ENCODE data around the gene PXYLP1. TPM values are rescaled to one million over a fixed set of nuclear protein-coding genes. Genes with fewer than 3 reads are reported as not detected.

PXYLP1 gene
- total and polyA plus RNA-seq, 2 of the 8 experiments (the other 6 are each of a cell fraction or from before 2014, with no cell fraction given), result 19.4 to 20.6 TPM

- WGBS, 2 experiments (ENCODE audit: extremely low coverage in 1 of 2, insufficient coverage in 1 of 2, insufficient read length in 1 of 2, insufficient replicate concordance in 2 of 2, low coverage in 1 of 2, low lambda C conversion rate in 2 of 2, missing lambda C conversion rate in 1 of 2), result 81% methylated on average over 3 of the region's 3 CpGs; no CpG with 5 or more reads in 1 of the 2 experiments
- Histone ChIP-seq H3K36me3 (ENCODE audit: control insufficient read depth in 2 of 4, insufficient read depth in 4 of 4, low read length in 3 of 4) (peaks cover 0 to 14% (median 0%) of the 10 kb centered on the region in 4 experiments; a peak in 2 of 8 replicates), H3K27ac (ENCODE audit: low read depth, low read length) (no peak overlapping the region), H3K56ac (replicated peaks; ENCODE audit: insufficient read length, low read depth, low read length) (no peak overlapping the region), H2AK5ac (ENCODE audit: low read depth, low read length) (no peak overlapping the region), H4K5ac (ENCODE audit: insufficient read length, low read depth, low read length) (no peak overlapping the region), H2BK5ac (ENCODE audit: low read depth, low read length) (no peak overlapping the region), H3K4me1 (replicated peaks in 1 of 4; ENCODE audit: control insufficient read depth in 3 of 4, insufficient read depth in 4 of 4, low read length in 3 of 4) (no peaks in the 10 kb centered on the region), H3K79me1 (ENCODE audit: low read depth, low read length) (no peaks in the 10 kb centered on the region), H3K79me2 (ENCODE audit: control insufficient read depth in 1 of 2, insufficient read depth in 2 of 2, low read length in 2 of 2) (no peaks in the 10 kb centered on the region), H2BK20ac (ENCODE audit: low read length) (no peak overlapping the region), H2BK120ac (replicated peaks; ENCODE audit: low read depth, low read length) (no peak overlapping the region), H3K4me2 (ENCODE audit: insufficient read depth in 1 of 2, low read depth in 2 of 2, low read length in 2 of 2) (no peak overlapping the region), H3K4ac (replicated peaks; ENCODE audit: insufficient read length, low read depth, low read length) (no peak overlapping the region), H3K4me3 (ENCODE audit: extremely low read depth in 1 of 4, insufficient read depth in 2 of 4, low read depth in 3 of 4, low read length in 4 of 4) (no peak overlapping the region), H4K20me1 (replicated peaks in 1 of 2; ENCODE audit: control insufficient read depth in 1 of 2, insufficient read depth in 2 of 2, low read length in 2 of 2) (no peaks in the 10 kb centered on the region), H3K9me3 (ENCODE audit: insufficient read depth in 2 of 2, low read depth in 1 of 2, low read length in 1 of 2) (no peaks in the 10 kb centered on the region), H3K9ac (replicated peaks in 1 of 4; ENCODE audit: extremely low read depth in 1 of 4, low read depth in 3 of 4, low read length in 3 of 4) (no peak overlapping the region), H2BK15ac (ENCODE audit: low read length) (no peak overlapping the region), H4K91ac (replicated peaks; ENCODE audit: insufficient read length, low read length) (no peak overlapping the region), H3K23ac (ENCODE audit: insufficient read length) (no peak overlapping the region), H2AFZ (ENCODE audit: low read length) (no peak overlapping the region), H3K27me3 (replicated peaks in 1 of 4; ENCODE audit: control insufficient read depth in 3 of 4, extremely low read depth in 1 of 4, insufficient read depth in 3 of 4, low read length in 3 of 4) (no peaks in the 10 kb centered on the region), H3K18ac (ENCODE audit: extremely low read depth, low read length) (no peak overlapping the region), H3K23me2 (ENCODE audit: low read depth, low read length) (no peaks in the 10 kb centered on the region), H3K14ac (ENCODE audit: insufficient read length) (no peak overlapping the region), H4K8ac (ENCODE audit: extremely low read depth, insufficient read depth, low read length) (no peak overlapping the region), H2BK12ac (ENCODE audit: low read depth, low read length) (no peak overlapping the region)
- FAIRE-seq, result no peak
- ChIA-PET POLR2A (ENCODE audit: partially characterized antibody) (interaction anchor here (1.7 kb wide), 1 partner anchor 15 kb away, joined by 4 read pairs; no protein-coding TSS in a partner anchor), CTCF (ENCODE audit: partially characterized antibody) (interaction anchor here (1.5 to 2.9 kb wide), 2 partner anchors 10 to 11 kb away, joined by 6 to 8 read pairs; no protein-coding TSS in a partner anchor)
- no peak for DNase-seq (ENCODE audit: low read depth in 1 of 2, low spot score in 2 of 2)
- TF ChIP-seq HDAC2 (IDR thresholded peaks at IDR 0.05; ENCODE audit: borderline replicate concordance in 1 of 2, low read depth in 2 of 2, low read length in 2 of 2) (no peak), RBBP5 (IDR thresholded peaks at IDR 0.05; ENCODE audit: borderline replicate concordance, low read depth, low read length) (no peak), POU5F1 (IDR thresholded peaks at IDR 0.05; ENCODE audit: low read depth, low read length) (no peak), ATF2 (IDR thresholded peaks at IDR 0.05; ENCODE audit: low read length) (no peak), EZH2 (IDR thresholded peaks at IDR 0.05; ENCODE audit: low read depth, low read length, severe bottlenecking) (no peak), JUND (IDR thresholded peaks at IDR 0.05; ENCODE audit: low read length) (no peak), EP300 (IDR thresholded peaks at IDR 0.05; ENCODE audit: borderline replicate concordance in 1 of 2, low read depth in 2 of 2, low read length in 2 of 2) (no peak), RXRA (IDR thresholded peaks at IDR 0.05; ENCODE audit: insufficient read depth, low read depth, low read length) (no peak), CHD1 (IDR thresholded peaks at IDR 0.05; ENCODE audit: low read depth, low read length) (no peak), GTF2F1 (IDR thresholded peaks at IDR 0.05; ENCODE audit: borderline replicate concordance, low read depth, low read length) (no peak), SUZ12 (IDR thresholded peaks at IDR 0.05; ENCODE audit: low read length) (no peak), TBP (IDR thresholded peaks at IDR 0.05; ENCODE audit: low read depth, low read length) (no peak)
Measured at GRCh38 chr3:141294301-141294700, 62.7 kb downstream of the PXYLP1 start.
